AG09309 (cell line): ENCODE measurements around the gene CCL1.

Experiments
- DNase-seq: peaks from one replicate; pipeline ENCODE4 v3.0.0-alpha.2; 2010; ENCODE audit warnings: low read depth
- H3K4me3 ChIP-seq: 2 replicates; pipeline ENCODE4 v1.5.1; 2011; ENCODE audit warnings: mild to moderate bottlenecking, low read depth, low read length, moderate library complexity; ENCODE audit not compliant: control insufficient read depth
- TF ChIP-seq, protein P1 (sequence below): IDR thresholded peaks from 2 replicates; pipeline ENCODE4 v1.5.1; 2011; ENCODE audit warnings: mild to moderate bottlenecking, low read depth, low read length, inconsistent platforms; ENCODE audit not compliant: insufficient read depth, control insufficient read depth; ENCODE audit errors: missing control alignments

CCL1 gene

DNA sequence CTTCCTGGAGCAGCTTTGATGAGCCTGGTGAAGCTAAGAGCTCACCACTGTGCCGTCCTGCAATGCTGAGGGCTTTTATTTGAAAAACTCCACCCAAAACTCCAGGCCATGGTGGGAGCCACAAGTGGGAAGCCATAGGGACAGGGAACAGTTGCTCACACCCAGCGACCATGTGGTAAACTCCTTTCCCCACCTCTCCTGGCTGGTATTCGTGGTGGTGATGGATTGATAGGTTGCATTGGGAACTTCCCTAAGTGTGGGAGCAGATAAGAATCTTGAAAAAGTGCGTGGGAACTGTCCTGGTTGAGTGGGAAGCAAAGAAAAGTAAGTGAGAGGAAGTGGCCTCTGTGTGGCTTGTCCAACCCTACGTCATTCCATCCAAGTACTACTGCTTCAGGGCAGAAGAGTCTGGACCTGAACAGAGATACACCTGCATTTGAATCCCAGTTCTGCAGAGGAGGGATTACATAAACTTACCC is at the start of gene CCL1:
TSS of gene CCL1 (minus strand) at position 51 of the 479 bp plus-strand sequence. CDS start 72 bp downstream, outside the sequence.
- TF ChIP-seq, protein P1, sequence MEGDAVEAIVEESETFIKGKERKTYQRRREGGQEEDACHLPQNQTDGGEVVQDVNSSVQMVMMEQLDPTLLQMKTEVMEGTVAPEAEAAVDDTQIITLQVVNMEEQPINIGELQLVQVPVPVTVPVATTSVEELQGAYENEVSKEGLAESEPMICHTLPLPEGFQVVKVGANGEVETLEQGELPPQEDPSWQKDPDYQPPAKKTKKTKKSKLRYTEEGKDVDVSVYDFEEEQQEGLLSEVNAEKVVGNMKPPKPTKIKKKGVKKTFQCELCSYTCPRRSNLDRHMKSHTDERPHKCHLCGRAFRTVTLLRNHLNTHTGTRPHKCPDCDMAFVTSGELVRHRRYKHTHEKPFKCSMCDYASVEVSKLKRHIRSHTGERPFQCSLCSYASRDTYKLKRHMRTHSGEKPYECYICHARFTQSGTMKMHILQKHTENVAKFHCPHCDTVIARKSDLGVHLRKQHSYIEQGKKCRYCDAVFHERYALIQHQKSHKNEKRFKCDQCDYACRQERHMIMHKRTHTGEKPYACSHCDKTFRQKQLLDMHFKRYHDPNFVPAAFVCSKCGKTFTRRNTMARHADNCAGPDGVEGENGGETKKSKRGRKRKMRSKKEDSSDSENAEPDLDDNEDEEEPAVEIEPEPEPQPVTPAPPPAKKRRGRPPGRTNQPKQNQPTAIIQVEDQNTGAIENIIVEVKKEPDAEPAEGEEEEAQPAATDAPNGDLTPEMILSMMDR, result no peak
- no peak within 1 kb of the TSS for H3K4me3 ChIP-seq
- no peak for DNase-seq

DNA sequence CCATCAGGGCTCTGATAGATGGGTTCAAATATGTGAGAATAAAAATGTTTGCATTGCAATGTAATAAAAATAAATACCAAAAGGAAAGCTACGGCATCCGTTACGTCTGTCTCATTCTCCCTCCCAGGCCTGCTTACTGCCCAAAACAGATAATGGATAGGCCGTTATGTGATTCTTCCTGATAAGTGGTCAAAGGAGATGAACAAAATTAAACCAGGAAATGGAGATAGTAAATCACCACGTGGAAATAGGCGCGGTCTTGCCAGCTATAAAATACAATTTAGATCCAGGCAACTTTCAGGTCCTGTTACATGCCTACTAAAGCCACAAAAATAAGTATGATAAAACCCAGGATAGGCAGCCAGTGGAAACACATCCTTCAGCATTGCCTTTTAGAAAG is 49.5 kb upstream of the CCL1 start:
- TF ChIP-seq, protein P1, result no peak
- DNase-seq, result no peak
- no peak overlapping the region for H3K4me3 ChIP-seq

DNA sequence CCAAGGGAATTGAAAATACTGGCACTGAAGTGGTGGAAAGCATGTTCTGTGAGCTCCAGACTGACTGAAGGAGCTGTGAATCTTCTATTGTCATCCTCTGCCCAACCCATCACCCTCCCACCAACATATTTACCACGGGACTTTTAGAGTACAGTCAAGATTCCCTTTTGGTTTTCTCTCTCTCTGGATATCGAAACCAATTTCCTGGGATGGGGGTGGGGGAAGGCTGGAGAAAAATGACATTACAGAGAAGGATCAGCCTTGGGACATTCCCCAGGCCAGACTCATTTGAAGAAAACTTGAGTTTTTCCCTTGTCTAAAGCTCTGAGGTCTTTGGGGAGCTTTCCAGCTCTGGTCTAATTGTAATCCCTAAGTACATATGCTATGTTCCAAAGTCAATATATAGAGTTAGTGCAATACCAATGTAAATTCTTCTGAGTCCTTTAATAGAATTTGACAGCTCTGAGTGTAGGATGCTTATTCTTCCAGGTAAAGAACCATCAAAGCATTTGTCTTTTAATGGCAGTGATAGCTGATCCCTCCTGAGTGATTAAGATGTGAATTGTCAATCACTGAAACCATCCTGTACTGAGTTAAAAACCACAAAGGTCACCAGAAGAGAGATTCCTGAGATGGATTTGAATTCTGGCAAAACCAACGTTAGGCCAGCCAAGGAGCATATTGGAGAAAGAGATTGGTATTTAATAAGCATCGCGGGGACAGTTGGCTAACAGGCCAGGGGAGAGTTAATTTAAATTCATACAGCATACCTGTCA is 48.8 kb upstream of the CCL1 start:
- TF ChIP-seq, protein P1, result no peak
- H3K4me3 ChIP-seq, result no peak overlapping the region
- DNase-seq, result no peak

DNA sequence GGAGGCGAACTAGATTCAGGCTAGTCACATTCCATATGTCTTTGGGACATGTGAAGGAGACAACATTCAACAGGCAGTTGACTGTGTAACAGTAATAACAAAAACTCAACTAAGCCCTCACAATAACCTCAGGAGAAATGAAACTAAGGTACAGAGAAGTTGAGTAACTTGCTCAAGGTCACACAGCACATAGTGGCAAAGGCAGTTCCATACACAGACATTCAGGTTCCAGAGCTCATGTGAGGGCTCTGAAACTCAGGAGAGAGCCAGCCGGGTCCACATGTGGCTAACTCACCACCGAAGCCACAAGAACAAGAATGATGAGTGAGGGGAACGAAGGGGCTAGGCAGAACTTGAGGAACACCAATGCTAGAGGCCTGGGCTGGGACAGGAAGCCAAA is 46.3 kb upstream of the CCL1 start:
- no peak for DNase-seq
- TF ChIP-seq, protein P1, result no peak
- H3K4me3 ChIP-seq, result no peak overlapping the region

- no peak for DNase-seq
- TF ChIP-seq, protein P1, result no peak
- H3K4me3 ChIP-seq, result no peak overlapping the region
These were observed 45.4 kb upstream of the CCL1 start for GRCh38 chr17:34408439-34408838.

- no peak overlapping the region for H3K4me3 ChIP-seq
- TF ChIP-seq, protein P1, result no peak
- no peak for DNase-seq
These were observed 43.2 kb upstream of the CCL1 start for GRCh38 chr17:34406226-34406625.
